T follicular helper cell (primary cell): ENCODE measurements around the gene COL28A1.
"Not testable (repeated sequence)": the region's sequence is repeated elsewhere in the genome, so short reads cannot be mapped to it uniquely, and the experiment has no call there.

Source experiments
- DNase-seq: peaks from one replicate; pipeline ENCODE4 v3.0.0-alpha.2; 2020; ENCODE audit warnings: low read depth

COL28A1 gene

DNA sequence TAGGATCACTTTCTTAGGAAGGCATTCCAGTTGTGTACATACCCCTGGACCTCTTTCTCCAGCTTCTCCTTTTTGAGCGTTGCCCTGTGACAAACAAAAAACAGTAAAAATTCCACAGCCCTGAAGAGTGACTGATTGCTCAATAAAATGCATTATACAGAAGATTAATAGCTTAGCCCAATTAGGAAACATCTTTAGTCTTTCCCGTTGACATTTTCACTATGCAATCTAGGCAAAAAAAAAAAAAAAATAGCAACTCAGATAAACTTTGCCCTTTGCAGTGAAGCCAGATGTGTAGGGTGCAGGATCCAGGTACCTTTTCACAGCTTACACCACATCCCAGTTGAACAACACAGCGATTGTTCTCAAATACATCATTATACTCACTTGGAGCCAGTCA lies 17.9 kb downstream of the COL28A1 start:
- DNase-seq = no peak

DNA sequence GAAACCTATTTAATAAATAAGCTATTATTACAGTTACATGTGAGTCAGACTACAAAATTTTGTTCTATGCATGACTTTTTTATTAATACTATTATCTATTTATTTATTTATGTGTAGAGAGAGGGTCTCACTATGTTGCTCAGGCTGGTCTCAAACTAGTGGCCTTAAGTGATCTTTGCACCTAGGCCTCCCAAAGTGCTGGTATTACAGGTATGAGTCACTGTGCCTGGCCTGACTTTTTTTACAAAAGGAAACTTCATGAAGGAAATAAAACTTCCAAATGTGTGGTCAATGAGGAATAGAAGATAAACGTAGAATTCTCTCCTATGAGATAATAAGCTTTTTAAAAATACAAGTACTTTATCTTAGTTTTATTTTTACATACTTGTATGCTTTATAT lies 19.0 kb downstream of the COL28A1 start:
- DNase-seq = no peak

DNA sequence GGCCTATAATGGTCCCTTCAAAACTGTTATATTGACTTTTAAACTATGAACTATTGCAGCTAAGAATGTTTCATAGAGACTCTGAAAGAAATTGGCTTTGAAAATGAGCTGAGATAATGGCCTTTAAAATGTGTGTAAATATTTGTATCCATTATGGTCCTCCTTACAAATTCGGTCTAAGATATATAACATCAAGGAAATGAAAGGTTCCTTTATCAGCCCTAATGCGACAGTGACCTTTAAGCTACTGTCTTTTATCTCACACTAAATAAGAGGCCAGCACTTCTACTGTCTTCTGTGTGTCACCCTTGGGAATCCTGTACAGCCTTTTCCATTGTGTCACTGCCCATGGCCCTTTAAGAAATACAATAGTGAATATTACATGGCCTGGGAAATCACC lies 19.5 kb downstream of the COL28A1 start:
- no peak for DNase-seq

DNA sequence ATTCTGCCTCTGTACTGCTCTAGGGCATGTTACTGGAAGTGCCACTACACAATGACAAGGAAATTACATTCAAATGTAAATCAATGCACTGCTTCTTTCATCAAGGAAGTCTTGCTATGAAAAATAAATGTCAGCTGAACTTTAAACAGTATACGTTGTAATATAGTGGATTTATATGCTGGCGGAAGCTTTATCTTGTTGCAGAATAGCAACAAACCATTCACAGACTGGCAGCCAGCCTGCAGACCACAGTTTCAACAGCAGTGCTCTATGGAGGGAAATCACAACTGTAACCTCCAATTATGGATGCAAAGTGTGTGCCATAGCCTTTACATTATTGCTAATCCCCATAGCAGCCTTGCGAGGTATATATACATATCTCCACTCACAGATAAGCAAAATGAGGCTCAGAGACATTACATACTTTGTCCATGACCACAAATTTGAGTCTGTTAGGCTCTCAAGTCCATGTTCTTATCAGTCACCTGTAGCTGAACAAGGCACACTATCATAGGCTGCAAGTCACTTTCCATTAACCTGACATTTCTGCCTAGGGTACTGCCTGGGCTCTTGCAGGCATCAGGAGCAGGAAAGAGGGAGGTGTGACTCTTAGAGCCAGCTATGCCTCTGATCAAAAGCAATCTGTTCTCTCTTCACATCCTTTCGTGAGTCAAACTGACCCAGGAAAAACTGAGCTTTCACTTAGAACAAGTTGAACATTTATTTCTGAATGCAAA lies 22.6 kb downstream of the COL28A1 start:
- no peak for DNase-seq

DNA sequence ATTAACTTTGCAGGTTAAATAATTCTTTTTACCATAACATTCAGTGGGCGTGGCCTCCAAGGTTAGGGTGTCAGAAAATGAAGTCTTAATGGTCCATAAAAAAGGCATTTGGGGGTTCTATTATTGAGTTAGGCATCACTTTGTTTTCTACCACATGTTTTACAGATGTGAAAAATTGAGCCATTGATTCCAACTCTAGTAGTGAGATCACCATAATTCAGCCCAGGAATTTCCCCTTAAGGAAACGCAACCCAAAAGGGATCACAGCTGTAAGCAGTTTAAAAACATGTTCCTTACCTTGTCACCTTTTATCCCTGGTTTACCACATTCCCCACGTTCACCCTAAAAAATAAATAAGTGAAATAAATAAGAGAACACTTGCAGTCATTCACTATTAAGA lies 24.9 kb downstream of the COL28A1 start:
- DNase-seq = no peak

DNA sequence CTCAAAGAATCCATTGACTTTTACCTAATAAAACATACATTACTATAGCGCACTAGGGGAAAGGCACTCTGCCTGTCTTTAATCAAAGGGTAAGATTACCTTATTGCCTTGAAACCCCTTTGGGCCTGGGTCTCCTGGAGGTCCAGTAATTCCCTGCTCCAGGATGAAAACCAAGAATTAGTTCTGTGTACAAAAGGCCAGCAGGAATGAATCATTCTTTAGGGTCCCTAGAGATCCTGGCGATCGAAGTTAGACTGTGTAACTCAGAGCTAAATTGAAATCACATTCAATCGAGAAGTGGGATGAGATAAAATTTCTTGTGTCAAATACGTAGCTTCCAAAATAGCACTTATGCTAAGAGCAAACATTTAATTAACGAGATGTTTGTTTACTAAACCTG lies 29.8 kb downstream of the COL28A1 start:
- no peak for DNase-seq

DNA sequence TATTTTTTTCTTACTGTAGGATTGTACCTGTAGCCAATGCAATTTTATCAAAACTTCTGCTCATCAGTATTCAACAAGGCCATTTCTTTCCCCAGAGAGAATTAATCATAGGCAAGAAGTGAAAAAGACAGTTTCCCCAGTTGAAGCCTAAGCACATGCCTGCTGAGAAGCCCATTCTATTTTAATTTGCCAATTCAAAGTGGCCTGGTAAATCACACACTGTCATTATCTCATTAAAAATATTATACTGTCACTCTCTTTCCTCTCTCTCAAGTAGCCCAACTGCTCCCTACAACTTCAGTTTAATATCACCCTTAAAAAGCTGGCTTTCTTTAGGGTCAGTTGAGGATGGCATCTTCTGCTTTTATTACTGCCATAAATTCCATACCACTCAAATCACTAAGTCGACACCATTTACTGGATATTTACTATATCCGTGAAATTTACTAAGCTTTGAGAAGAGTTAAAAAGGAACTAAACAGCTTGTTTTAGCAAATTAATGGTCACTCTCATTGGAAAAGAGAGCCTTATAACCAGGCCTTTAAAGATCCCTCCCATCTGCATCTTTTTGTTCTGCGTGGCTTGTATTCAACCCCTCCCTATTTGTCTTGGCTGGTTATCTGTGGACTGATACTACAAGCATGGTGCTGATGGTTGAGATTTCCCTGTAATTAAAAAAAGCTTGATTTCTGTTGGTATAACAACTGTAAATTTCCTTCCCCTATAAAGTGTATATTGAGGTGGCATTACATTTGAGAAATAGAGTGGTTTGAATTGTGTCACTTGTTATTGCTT lies 30.6 kb downstream of the COL28A1 start:
- DNase-seq = no peak

DNA sequence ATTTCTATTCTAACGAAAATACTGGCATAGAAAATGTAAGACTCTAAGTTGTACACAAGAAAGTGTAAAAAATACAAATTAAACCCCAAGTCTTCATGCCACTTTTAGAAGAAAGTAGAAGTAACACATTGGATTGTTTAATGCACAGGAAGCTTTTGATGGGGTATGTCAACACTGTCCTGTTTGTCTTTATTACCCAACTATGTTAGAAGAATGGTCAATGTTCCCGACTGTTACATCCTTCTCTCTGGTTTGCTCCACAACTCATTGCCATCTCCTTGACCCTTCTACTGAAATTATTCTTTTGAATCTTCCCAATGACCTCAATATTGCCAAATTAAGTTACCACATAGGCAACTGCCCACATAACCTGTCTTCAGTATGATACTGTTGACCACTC lies 35.8 kb downstream of the COL28A1 start:
- DNase-seq = no peak

DNA sequence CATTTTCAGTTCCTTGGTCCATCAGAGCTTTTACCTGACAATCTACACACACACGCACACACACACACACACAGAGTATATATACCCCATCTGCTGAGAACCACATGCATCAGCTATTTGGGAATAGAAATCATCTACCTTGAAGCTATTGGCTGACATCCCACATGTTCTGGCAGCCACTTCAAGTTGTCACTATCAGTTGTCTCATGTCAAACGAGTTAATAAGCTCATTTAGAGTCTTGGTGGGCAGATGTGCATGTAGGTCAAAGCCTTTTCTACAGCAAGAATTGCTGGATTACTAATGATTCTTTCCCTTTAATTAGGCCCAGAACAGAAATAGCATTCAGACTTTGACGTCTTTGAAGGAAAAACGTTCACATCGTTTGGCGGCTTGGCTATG lies 36.8 kb downstream of the COL28A1 start:
- no peak for DNase-seq

DNA sequence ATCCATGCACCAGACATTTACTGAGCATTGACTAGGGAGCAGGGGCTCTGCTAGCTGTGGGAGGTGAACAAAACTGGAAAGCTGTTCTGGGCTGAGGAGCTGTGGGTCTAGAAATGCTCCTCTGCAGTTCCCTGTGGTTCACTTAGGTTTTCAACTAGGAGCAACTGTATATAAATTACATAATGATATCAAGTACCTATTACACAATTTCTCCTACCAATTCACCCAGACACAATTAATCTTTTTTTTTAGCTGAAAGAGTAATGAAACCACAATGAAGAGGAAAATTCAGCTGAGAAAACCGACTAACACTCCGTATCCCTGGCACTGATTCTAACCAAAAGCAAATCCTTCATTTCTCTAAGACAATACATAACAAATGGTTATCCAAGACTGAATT lies 39.4 kb downstream of the COL28A1 start:
- DNase-seq = no peak

DNA sequence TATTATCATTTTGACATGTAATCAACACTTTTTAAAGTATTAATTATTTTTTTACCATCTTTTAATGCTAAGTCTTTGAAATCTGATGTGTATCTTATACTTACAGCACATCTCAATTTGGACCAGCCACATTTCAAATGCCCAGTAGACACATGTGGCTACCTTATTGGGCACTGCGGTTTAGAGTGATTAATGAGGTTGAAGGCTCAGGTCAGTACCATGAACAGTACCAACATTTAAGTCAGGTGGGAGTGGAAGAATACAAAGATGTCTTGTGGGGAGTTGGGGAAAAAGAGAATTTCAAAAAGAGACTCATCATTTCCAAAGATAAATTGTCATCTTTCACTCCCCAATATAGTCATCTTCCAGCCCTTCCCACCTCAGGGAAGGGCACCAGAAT lies 40.5 kb downstream of the COL28A1 start:
- DNase-seq = no peak

DNA sequence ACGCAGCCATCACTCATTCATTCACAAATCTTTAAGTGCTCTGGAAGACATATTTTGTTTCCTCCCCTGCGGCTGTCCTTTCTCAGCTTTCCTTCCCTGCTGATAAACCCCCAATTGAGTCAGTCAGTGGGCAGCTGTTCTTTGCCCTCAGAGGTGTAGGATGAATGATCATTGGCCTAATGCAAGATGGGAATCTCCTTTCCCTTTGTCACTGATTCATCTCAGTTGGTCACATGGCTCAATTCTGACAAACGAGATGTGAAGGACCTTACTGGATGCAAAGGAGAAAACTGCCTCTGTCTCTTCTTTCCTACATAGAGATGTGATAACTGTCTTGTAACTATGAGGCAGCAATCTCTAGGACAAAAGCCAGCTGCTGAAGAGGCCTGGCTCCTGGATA lies 44.6 kb downstream of the COL28A1 start:
- no peak for DNase-seq

DNA sequence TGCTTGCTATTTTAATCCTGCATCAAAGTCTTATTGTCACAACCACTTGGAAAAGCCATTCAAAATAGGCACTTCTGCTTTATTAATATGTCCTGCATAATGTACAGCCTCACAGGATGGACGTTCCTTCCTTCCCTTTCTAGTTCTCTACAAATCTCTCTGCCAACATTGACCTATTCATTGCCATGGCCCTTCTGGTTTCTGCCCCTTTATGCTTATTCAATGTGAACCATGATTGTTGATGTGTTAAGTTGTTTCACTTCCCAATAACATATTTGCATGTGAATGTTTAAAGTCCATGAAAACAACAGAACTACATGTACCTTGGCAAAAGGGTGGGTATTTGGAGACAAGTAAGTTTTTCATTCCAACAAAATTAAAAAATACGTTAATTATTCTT lies 45.7 kb downstream of the COL28A1 start:
- no peak for DNase-seq

DNA sequence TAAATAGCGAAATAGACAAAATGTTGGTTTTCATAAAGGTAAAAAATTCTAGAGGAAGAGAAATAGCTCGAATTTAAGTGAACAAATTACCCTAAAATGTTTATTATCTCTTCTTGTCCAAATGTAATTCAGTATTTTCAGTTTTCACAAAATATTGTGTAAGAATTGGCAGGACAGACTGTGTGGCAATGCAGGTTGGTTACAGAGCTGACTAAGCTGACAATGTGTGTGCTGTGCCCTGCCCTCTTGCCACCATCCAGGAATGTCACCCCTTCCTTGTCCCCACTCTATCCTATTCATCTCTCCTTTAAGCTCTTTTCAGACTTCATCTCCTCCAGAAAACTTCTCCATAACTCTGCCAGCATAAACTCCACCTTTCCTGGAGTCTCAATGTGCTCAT lies 46.1 kb downstream of the COL28A1 start:
- no peak for DNase-seq

DNA sequence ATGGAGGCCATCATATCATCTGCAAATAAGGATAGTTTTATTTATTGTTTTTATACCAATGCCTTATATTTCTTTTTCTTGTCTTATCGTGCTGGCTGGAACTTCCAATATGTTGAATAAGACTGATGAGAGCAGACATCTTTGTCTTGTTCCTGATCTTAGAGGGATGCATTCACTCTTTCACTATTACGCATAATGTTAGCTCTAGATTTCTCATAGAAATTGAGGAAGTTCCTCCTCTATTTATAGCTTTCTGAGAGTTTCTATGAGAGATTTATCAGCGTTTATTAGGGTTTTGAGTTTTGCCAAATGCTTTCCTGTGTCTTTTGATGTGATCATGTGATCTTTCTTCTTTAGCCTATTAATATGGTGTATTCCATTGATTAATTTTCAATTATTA lies 49.3 kb downstream of the COL28A1 start:
- no peak for DNase-seq

DNA sequence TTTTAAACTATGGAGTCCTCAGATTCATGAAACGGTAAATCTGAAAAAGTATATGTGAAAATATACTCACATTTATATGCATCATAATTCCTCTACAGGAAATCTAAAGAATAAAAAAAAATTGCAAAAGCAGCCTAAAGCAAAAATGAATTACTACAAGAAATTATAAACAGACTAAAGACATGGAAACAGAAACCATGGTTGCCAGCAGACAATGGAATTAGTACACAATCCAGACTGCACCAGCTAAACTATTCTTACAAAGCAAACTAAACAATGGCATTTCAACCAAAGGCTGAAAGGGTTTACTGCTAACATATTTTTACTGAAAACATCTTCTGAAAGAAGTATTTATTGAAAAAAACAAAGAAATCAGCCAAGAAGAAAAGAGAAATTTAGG lies 51.6 kb downstream of the COL28A1 start:
- DNase-seq = no peak

DNA sequence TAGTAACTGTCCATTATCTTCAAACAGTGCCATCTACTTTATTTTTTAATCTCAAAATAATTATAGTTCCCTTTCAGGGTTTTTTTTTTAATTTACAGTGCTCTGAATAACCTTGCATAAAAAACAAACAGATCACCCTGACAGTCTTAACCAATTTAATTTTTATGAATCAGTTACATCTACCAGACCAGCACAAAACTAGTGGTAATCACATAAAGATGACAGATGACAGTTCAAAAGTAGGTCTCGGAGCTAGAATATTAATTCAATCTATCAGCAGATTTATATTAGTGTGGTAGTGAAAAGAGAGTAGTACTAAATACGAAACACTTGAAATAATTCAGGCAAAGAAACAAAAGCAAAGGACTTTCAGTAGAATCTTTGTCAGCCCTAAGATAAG lies 53.9 kb downstream of the COL28A1 start:
- DNase-seq = no peak

DNA sequence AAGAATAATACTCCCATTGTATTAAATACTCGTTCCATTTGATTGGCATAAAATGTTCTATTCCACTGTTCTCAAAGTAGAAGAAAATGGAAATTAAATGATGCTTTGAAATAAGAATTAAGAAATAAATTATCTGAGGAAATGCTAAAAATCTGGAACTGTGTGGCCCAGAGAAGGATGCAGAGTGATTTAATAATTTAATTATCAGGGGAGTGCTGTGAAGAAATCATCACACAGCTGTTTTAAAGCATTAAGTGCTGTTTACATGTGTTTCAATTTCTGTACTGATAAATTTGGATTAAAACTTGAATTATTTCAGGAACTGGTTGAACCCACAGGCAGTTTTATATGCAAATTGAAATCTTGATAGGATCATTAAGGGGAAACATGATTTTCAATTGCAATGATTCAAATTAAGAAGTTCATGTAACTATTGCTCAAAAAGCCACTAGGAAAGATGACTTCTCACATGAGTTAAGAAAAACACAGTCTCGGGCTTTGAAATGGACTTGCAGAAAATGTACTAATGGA lies 56.3 kb downstream of the COL28A1 start:
- no peak for DNase-seq

DNA sequence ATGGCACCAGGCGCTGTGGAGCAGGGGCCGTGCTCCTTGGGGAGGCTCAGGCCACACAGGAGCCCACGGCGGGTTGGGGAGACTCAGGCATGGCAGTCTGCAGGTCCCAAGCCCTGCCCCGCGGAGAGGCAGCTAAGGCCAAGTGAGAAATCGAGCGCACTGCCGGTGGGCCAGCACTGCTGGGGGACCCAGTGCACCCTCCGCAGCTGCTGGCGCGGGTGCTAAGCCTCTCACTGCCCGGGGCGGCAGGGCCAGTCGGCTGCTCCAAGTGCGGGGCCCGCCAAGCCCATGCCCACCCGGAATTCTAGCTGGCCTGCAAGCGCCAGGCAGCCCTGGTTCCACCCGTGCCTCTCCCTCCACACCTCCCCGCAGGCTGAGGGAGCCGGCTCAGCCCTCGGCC lies 57.1 kb downstream of the COL28A1 start:
- no peak for DNase-seq

DNA sequence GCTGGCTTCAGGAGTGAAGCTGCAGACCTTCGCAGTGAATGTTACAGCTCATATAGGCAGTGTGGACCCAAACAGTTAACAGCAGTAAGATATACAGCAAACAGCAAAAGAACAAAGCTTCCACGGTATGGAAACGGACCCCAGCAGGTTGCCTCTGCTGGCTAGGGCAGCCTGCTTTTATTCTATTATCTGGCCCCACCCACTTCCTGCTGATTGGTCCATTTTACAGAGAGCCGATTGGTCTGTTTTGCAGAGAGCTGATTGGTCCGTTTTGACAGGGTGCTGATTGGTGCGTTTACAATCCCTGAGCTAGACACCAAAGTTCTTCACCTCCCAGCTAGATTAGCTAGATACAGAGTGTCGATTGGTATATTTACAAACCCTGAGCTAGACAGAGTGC lies 58.0 kb downstream of the COL28A1 start:
- DNase-seq = not testable (repeated sequence)

DNA sequence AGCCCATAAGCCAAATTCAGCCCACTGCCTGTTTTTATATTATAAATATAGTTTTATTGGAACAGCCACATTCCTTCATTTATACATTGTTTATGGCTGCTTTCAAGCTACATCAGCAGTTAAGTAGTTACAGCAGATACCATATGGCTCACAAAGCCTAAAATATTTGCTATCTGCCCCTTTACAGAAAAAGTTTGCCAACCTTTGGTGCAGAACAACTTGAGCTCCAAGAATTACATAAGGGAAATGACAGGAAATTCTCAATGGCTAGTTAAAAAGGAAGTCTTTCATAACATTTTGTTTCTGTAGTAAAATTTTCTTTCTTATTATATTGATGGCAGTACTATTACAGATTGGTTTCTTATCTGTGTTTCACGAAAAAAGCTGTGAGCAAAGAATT lies 59.3 kb downstream of the COL28A1 start:
- no peak for DNase-seq

DNA sequence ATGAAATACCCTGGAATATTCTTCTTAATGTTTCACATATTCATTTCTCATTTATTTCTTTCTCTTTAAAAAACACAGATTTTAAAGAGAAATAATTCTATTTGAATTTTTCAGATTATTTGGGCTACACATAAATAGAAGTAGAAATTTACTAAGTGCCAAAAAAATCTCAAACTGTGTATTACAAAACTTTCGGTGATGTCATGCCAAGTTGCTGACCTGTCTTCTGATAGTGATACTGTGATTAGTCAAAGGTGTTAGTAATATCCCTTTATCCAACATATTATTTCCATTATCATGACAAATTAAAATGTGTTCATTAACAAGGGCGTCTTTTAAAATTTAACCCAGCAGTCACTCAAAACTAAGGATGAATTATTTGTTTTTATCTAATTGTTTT lies 60.1 kb downstream of the COL28A1 start:
- DNase-seq = no peak

DNA sequence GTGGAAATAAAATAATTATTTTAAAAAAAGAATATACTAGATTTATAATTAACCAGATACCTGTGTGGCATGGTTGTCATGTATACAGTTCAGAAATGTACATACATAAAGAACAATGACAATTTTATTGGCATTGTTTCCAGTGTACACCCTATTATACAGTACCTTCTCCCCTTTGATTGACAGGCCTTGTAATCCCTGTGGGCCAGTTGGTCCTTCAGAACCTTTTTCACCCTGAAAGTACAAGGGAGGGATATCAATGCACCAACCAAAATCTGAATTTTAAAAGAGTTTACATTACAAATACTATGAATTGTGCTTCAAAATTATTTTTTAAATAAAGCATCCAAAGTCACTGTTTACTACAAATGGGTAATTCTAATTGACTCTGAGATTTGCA lies 61.2 kb downstream of the COL28A1 start:
- DNase-seq = no peak
